ENCODE measurements around the gene C19orf38. TPM values are rescaled to one million over a fixed set of nuclear protein-coding genes. Genes with fewer than 3 reads are reported as not detected.
A peak's percentile ranks its signal among the peaks of the same experiment; 100 is the strongest.

Gene C19orf38
- total RNA-seq, result 1 to 10 TPM in 4 of 7 donors, under 1 TPM in 3; 0.52 to 4.1 (median 1.3) TPM
- polyA plus RNA-seq, result 1 to 10 TPM in 1 of 2 donors, under 1 TPM in 1; 0.65 to 1.0 TPM
- long read RNA-seq, donor 1, partial matches to known transcripts, result 0 of 1 reads
- long read RNA-seq, donor 1, other reads (novel, unspliced or antisense), result 1 of 1 reads
- long read RNA-seq, donor 2, partial matches to known transcripts, result 0 of 3 reads
- long read RNA-seq, donor 2, other reads (novel, unspliced or antisense), result 0 of 3 reads
- long read RNA-seq, donor 3, partial matches to known transcripts, result 1 of 1 reads
- long read RNA-seq, donor 3, other reads (novel, unspliced or antisense), result 0 of 1 reads

- Histone ChIP-seq H3K4me3 (no peak within 1 kb of the TSS), H3K36me3 (no peaks in the 10 kb centered on the region), H3K9me3 (no peaks in the 10 kb centered on the region), H3K4me1 (ENCODE audit: insufficient read depth) (no peaks in the 10 kb centered on the region), H3K27me3 (no peaks in the 10 kb centered on the region), H3K27ac (no peak within 1 kb of the TSS)
- intact Hi-C loops (cut with DNase I), result no loop called here
- no peak for TF ChIP-seq POLR2A (IDR thresholded peaks at IDR 0.05)
- no peak for TF ChIP-seq EP300 (IDR thresholded peaks at IDR 0.05)
- TF ChIP-seq CTCF (IDR thresholded peaks at IDR 0.05), result no peak
- peak in 2 of 5 donors; percentile 32 to 51 for DNase-seq
- 22 to 24% (median 23%) methylated on average over 14 of the region's 14 CpGs for WGBS, 3 donors
Observed at GRCh38 chr19:10848230-10848856, at the start of gene C19orf38. TSS of gene C19orf38 (plus strand) at chr19:10848415. CDS start at chr19:10848509, 94 bp downstream.

- Histone ChIP-seq H3K9me3 (no peaks in the 10 kb centered on the region), H3K36me3 (no peaks in the 10 kb centered on the region), H3K27me3 (no peaks in the 10 kb centered on the region), H3K27ac (no peak overlapping the region), H3K4me3 (no peak overlapping the region), H3K4me1 (ENCODE audit: insufficient read depth) (no peaks in the 10 kb centered on the region)
- intact Hi-C loops (cut with DNase I), result no loop called here
- WGBS, 3 donors, result 55 to 62% (median 61%) methylated on average over 9 of the region's 9 CpGs
- peak in 1 of 5 donors; percentile 68 for DNase-seq
- TF ChIP-seq POLR2A (IDR thresholded peaks at IDR 0.05) (no peak), EP300 (IDR thresholded peaks at IDR 0.05) (no peak), CTCF (IDR thresholded peaks at IDR 0.05) (no peak)
Observed at GRCh38 chr19:10800488-10800887, 47.7 kb upstream of the C19orf38 start.

GRCh38 chr19:10802479-10802878 is 45.7 kb upstream of the C19orf38 start:
- no peak for DNase-seq
- no peak for TF ChIP-seq POLR2A (IDR thresholded peaks at IDR 0.05)
- TF ChIP-seq EP300 (IDR thresholded peaks at IDR 0.05), result no peak
- TF ChIP-seq CTCF (IDR thresholded peaks at IDR 0.05), result no peak
- H3K4me1 ChIP-seq (ENCODE audit: insufficient read depth), result no peaks in the 10 kb centered on the region
- no peaks in the 10 kb centered on the region for H3K36me3 ChIP-seq
- no peak overlapping the region for H3K4me3 ChIP-seq
- WGBS, 3 donors, result 90 to 98% (median 97%) methylated on average over 5 of the region's 5 CpGs
- intact Hi-C loops (cut with DNase I), result no loop called here
- no peaks in the 10 kb centered on the region for H3K27me3 ChIP-seq
- no peak overlapping the region for H3K27ac ChIP-seq
- H3K9me3 ChIP-seq, result no peaks in the 10 kb centered on the region

- 95 to 97% (median 97%) methylated on average over 9 of the region's 9 CpGs for whole genome bisulfite sequencing, 3 donors
- no peak for TF ChIP-seq POLR2A (IDR thresholded peaks at IDR 0.05)
- TF ChIP-seq EP300 (IDR thresholded peaks at IDR 0.05), result no peak
- TF ChIP-seq CTCF (IDR thresholded peaks at IDR 0.05), result no peak
- no peaks in the 10 kb centered on the region for H3K27me3 ChIP-seq
- H3K4me3 ChIP-seq, result no peak overlapping the region
- no peak for DNase-seq
- intact Hi-C loops (cut with DNase I), result no loop called here
- H3K36me3 ChIP-seq, result no peaks in the 10 kb centered on the region
- no peaks in the 10 kb centered on the region for H3K9me3 ChIP-seq
- H3K4me1 ChIP-seq (ENCODE audit: insufficient read depth), result no peaks in the 10 kb centered on the region
- no peak overlapping the region for H3K27ac ChIP-seq
Observed at GRCh38 chr19:10803252-10803651, 45.0 kb upstream of the C19orf38 start.
